Ishikawa (cell line): ENCODE data around the gene LRP8.

Experiments
- TEAD4 ChIP-seq: IDR thresholded peaks from 2 replicates; pipeline ENCODE4 v1.6.1; 2012
- YY1 ChIP-seq: IDR thresholded peaks from 2 replicates; pipeline ENCODE4 v1.6.1; 2012; ENCODE audit warnings: low read depth
- TF ChIP-seq, protein P1 (sequence below): IDR thresholded peaks from 2 replicates; pipeline ENCODE4 v1.6.1; 2012

DNA sequence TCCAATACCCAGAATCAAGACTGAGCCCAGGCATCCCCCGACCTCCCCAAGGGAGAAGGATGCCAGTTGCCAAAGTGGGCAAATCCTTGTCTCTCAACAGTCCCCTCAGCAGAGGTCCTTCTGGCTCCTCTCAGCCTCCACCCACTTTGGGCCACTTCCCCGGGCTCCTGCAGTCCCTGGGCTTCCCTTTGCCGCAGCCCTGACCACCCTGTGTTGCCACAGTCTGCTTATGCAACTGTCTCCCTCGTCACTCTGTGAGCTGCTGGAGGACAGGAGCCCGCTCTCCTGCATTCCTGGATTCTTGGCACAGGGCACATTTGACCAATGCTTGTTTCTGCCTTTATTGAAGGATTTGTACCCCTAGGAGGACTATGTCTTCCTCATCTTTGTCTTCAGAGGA, 2.9 kb upstream of the LRP8 start:
- TF ChIP-seq TEAD4 (no peak), YY1 (no peak)
- TF ChIP-seq, protein P1, sequence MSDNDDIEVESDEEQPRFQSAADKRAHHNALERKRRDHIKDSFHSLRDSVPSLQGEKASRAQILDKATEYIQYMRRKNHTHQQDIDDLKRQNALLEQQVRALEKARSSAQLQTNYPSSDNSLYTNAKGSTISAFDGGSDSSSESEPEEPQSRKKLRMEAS = no peak
